GM12878 (cell line): ENCODE results near the gene HCN3. TPM values are rescaled to one million over a fixed set of nuclear protein-coding genes. Genes with fewer than 3 reads are reported as not detected.
A peak's percentile ranks its signal among the peaks of the same experiment; 100 is the strongest.

Source experiments
- GABPA ChIP-seq: IDR thresholded peaks from 2 replicates; pipeline ENCODE4 v1.6.1; 2014; ENCODE audit warnings: antibody characterized with exemption, low read depth, mild to moderate bottlenecking, inconsistent platforms
- IRF4 ChIP-seq: IDR thresholded peaks from 2 replicates; pipeline ENCODE4 v1.6.1; 2011; ENCODE audit warnings: low read depth, low read length
- KDM1A ChIP-seq: fragments of 200-600 bp; sonication (generic); IDR thresholded peaks from 2 replicates; pipeline ENCODE4 v1.6.1; 2016; ENCODE audit warnings: borderline replicate concordance
- LARP7 ChIP-seq: fragments of 450-650 bp; IDR thresholded peaks from 2 replicates; pipeline ENCODE4 v1.6.1; 2017; ENCODE audit warnings: mild to moderate bottlenecking
- PBX3 ChIP-seq: IDR thresholded peaks from 2 replicates; pipeline ENCODE4 v1.6.1; 2011; ENCODE audit warnings: mild to moderate bottlenecking, low read depth, low read length, moderate library complexity; ENCODE audit not compliant: insufficient replicate concordance
- RELB ChIP-seq: fragments of 450-650 bp; IDR thresholded peaks from 2 replicates; pipeline ENCODE4 v1.6.1; 2017; ENCODE audit warnings: low read depth, mild to moderate bottlenecking, moderate library complexity
- SP1 ChIP-seq: IDR thresholded peaks from one replicate; pipeline ENCODE4 v1.6.1; 2011; ENCODE audit warnings: low read depth, low read length
- SPI1 ChIP-seq: IDR thresholded peaks from 2 replicates; pipeline ENCODE4 v1.6.1; 2011; ENCODE audit warnings: low read depth, mild to moderate bottlenecking, low read length, moderate library complexity, borderline replicate concordance; ENCODE audit not compliant: insufficient read depth
- TARDBP ChIP-seq: IDR thresholded peaks from 2 replicates; pipeline ENCODE4 v1.6.1; 2016; ENCODE audit warnings: borderline replicate concordance
- USF2 ChIP-seq: IDR thresholded peaks from 2 replicates; pipeline ENCODE4 v1.6.1; 2011; ENCODE audit warnings: low read depth, low read length, improper control_type of control experiment, borderline replicate concordance
- polyA plus RNA-seq, 11 experiments: library from polyadenylated mRNA; depleted of rRNA in 4 of 11; unstranded in 6 of 11; stranded (reverse) in 5 of 11; fragments of >200 nt; fragmentation: Nextera tagmentation in 4 of 11; fragmentation: Illumina TruSeq in 1 of 11; extraction: Ambion mirVana in 4 of 11; extraction: Trizol in 1 of 11; gene quantifications; 1 replicate in 1 of 11; 2 replicates in 10 of 11; pipeline versions ENCODE4 v1.2.1 to v1.2.3, GENCODE V29; 2011 to 2016; ENCODE audit warnings: inconsistent platforms in 2 of 11, missing spikeins in 2 of 11, low read depth in 1 of 11
- total RNA-seq, 4 experiments: library from RNA; depleted of rRNA in 3 of 4; stranded (reverse); fragments of >200 nt in 3 of 4; fragmentation: Illumina TruSeq in 1 of 4; extraction: Trizol in 1 of 4; gene quantifications; 2 replicates each; pipeline versions ENCODE4 v1.2.1 to v1.2.3, GENCODE V29; 2013 to 2021
- TF ChIP-seq, protein P1 (sequence below): fragments of 450-650 bp; IDR thresholded peaks from 2 replicates; pipeline ENCODE4 v1.6.1; 2016; ENCODE audit warnings: mild to moderate bottlenecking, moderate library complexity, borderline replicate concordance
- TF ChIP-seq, protein P2 (sequence below): fragments of 450-650 bp; formaldehyde crosslinking; IDR thresholded peaks from 2 replicates; pipeline ENCODE4 v1.5.0; 2022; ENCODE audit warnings: mild to moderate bottlenecking, missing genetic modification characterization
- TF ChIP-seq, protein P3 (sequence below): fragments of 150-350 bp; IDR thresholded peaks from 2 replicates; pipeline ENCODE4 v1.6.1; 2016; ENCODE audit warnings: low read depth, low read length

Gene HCN3
- total and polyA plus RNA-seq, 10 of the 15 experiments (the other 5 are each of a cell fraction or from before 2014, with no cell fraction given): 0.08 to 4.1 (median 1.8) TPM

DNA sequence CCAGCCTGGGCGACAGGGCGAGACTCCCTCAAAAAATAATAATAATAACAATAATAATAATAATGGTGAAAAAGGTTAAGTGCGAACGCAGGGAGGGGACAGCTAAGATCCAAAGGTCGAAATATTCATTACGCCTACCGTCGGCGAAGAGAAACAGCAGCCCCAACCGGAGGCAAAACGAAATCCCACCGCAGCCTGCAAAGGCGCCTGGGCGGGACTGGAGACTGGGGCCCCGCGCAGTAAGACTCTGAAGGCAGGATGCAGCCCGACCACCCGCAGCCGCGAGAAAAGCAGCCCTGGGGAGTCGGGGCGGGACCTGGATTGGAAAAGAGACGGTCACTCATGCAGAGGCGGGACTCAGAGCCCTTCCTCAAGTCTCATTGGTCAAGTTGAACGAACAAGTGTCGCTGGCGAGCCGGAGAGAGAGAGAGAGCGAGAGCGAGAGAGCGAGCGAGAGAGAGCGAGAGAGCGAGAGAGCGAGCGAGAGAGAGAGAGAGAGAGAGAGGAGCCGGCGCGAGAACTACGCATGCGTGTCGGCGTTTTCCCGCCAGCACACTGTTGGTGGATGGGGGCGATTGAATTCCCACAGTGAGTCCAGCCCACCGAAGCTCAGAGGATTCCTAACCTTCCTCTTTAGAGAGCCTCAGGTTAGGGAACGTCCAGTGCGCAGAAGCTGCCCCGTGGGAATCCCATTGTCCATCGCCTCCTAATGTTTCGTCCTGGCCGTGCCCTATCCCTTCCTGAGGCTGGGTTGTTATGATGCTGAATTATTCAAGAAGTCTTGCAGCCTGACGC, 32.7 kb upstream of the HCN3 start (continued):
- TF ChIP-seq GABPA (no peak; the same call in 1 of the 2 replicates), PBX3 (peak; percentile 92), SPI1 (no peak), LARP7 (peak; percentile 95), RELB (peak; percentile 84), TARDBP (peak; percentile 96), IRF4 (peak; percentile 89), KDM1A (no peak), USF2 (no peak), SP1 (peak; percentile 85)
- TF ChIP-seq, protein P1, sequence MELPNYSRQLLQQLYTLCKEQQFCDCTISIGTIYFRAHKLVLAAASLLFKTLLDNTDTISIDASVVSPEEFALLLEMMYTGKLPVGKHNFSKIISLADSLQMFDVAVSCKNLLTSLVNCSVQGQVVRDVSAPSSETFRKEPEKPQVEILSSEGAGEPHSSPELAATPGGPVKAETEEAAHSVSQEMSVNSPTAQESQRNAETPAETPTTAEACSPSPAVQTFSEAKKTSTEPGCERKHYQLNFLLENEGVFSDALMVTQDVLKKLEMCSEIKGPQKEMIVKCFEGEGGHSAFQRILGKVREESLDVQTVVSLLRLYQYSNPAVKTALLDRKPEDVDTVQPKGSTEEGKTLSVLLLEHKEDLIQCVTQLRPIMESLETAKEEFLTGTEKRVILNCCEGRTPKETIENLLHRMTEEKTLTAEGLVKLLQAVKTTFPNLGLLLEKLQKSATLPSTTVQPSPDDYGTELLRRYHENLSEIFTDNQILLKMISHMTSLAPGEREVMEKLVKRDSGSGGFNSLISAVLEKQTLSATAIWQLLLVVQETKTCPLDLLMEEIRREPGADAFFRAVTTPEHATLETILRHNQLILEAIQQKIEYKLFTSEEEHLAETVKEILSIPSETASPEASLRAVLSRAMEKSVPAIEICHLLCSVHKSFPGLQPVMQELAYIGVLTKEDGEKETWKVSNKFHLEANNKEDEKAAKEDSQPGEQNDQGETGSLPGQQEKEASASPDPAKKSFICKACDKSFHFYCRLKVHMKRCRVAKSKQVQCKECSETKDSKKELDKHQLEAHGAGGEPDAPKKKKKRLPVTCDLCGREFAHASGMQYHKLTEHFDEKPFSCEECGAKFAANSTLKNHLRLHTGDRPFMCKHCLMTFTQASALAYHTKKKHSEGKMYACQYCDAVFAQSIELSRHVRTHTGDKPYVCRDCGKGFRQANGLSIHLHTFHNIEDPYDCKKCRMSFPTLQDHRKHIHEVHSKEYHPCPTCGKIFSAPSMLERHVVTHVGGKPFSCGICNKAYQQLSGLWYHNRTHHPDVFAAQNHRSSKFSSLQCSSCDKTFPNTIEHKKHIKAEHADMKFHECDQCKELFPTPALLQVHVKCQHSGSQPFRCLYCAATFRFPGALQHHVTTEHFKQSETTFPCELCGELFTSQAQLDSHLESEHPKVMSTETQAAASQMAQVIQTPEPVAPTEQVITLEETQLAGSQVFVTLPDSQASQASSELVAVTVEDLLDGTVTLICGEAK: peak; percentile 48; the same call in 1 of the 2 replicates
- TF ChIP-seq, protein P2, sequence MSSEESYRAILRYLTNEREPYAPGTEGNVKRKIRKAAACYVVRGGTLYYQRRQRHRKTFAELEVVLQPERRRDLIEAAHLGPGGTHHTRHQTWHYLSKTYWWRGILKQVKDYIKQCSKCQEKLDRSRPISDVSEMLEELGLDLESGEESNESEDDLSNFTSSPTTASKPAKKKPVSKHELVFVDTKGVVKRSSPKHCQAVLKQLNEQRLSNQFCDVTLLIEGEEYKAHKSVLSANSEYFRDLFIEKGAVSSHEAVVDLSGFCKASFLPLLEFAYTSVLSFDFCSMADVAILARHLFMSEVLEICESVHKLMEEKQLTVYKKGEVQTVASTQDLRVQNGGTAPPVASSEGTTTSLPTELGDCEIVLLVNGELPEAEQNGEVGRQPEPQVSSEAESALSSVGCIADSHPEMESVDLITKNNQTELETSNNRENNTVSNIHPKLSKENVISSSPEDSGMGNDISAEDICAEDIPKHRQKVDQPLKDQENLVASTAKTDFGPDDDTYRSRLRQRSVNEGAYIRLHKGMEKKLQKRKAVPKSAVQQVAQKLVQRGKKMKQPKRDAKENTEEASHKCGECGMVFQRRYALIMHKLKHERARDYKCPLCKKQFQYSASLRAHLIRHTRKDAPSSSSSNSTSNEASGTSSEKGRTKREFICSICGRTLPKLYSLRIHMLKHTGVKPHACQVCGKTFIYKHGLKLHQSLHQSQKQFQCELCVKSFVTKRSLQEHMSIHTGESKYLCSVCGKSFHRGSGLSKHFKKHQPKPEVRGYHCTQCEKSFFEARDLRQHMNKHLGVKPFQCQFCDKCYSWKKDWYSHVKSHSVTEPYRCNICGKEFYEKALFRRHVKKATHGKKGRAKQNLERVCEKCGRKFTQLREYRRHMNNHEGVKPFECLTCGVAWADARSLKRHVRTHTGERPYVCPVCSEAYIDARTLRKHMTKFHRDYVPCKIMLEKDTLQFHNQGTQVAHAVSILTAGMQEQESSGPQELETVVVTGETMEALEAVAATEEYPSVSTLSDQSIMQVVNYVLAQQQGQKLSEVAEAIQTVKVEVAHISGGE (CRISPR knock-in tag): no peak
- TF ChIP-seq, protein P3, sequence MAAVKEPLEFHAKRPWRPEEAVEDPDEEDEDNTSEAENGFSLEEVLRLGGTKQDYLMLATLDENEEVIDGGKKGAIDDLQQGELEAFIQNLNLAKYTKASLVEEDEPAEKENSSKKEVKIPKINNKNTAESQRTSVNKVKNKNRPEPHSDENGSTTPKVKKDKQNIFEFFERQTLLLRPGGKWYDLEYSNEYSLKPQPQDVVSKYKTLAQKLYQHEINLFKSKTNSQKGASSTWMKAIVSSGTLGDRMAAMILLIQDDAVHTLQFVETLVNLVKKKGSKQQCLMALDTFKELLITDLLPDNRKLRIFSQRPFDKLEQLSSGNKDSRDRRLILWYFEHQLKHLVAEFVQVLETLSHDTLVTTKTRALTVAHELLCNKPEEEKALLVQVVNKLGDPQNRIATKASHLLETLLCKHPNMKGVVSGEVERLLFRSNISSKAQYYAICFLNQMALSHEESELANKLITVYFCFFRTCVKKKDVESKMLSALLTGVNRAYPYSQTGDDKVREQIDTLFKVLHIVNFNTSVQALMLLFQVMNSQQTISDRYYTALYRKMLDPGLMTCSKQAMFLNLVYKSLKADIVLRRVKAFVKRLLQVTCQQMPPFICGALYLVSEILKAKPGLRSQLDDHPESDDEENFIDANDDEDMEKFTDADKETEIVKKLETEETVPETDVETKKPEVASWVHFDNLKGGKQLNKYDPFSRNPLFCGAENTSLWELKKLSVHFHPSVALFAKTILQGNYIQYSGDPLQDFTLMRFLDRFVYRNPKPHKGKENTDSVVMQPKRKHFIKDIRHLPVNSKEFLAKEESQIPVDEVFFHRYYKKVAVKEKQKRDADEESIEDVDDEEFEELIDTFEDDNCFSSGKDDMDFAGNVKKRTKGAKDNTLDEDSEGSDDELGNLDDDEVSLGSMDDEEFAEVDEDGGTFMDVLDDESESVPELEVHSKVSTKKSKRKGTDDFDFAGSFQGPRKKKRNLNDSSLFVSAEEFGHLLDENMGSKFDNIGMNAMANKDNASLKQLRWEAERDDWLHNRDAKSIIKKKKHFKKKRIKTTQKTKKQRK: no peak
